ENCODE data around the gene SLC2A11. TPM values are rescaled to one million over a fixed set of nuclear protein-coding genes. Genes with fewer than 3 reads are reported as not detected.

The SLC2A11 gene
- total and polyA plus RNA-seq, 2 experiments from 2014 or later = 6.1 to 16.6 TPM

- Histone ChIP-seq H3K4me1 (ENCODE audit: insufficient read depth) (peaks cover 12% of the 10 kb centered on the region), H3K4me2 (ENCODE audit: unreplicated experiment) (no peak overlapping the region), H3F3A (ENCODE audit: insufficient read depth) (0 out of 2 replicates have a peak, but pooled peaks cover 1% of the 10 kb centered on the region), H3K4me3 (no peak overlapping the region), H3K9me3 (ENCODE audit: low read depth) (no peaks in the 10 kb centered on the region), H3K9ac (no peak overlapping the region), H3K36me3 (ENCODE audit: low read depth) (peaks cover 9% of the 10 kb centered on the region; the same call in 1 of the 2 replicates), H4K20me1 (ENCODE audit: insufficient read depth) (no peaks in the 10 kb centered on the region), H3K27ac (no peak overlapping the region), H3K27me3 (replicated peaks; ENCODE audit: insufficient read depth) (no peaks in the 10 kb centered on the region), H3K9me2 (ENCODE audit: insufficient read depth) (no peaks in the 10 kb centered on the region), H2AFZ (no peak overlapping the region), H3K79me2 (ENCODE audit: insufficient read depth) (0 out of 2 replicates have a peak, but pooled peaks cover 3% of the 10 kb centered on the region)
- in situ Hi-C loops (cut with MboI) = no loop called here
- WGBS, 2 experiments (ENCODE audit: low coverage in 1 of 2, low lambda C conversion rate in 2 of 2, missing lambda C conversion rate in 2 of 2) = 86 to 88% methylated on average over 14 of the region's 14 CpGs
- TF ChIP-seq EZH2 (IDR thresholded peaks at IDR 0.05; ENCODE audit: insufficient read depth, poor library complexity, severe bottlenecking) (no peak), EZH2phosphoT487 (IDR thresholded peaks at IDR 0.05; ENCODE audit: insufficient read depth, low read depth) (no peak)
- DNase-seq = no peak
These were observed 34.3 kb upstream of the SLC2A11 start for GRCh38 chr22:23823331-23823791.

GRCh38 chr22:23824476-23825245 lies 33.0 kb upstream of the SLC2A11 start:
- Histone ChIP-seq H3F3A (ENCODE audit: insufficient read depth) (peaks cover 14% of the 10 kb centered on the region), H2AFZ (no peak overlapping the region), H3K4me3 (no peak overlapping the region), H3K27me3 (replicated peaks; ENCODE audit: insufficient read depth) (no peaks in the 10 kb centered on the region), H3K36me3 (ENCODE audit: low read depth) (peaks cover 9% of the 10 kb centered on the region; the same call in 1 of the 2 replicates), H3K9ac (no peak overlapping the region), H3K79me2 (ENCODE audit: insufficient read depth) (0 out of 2 replicates have a peak, but pooled peaks cover 3% of the 10 kb centered on the region), H3K9me2 (ENCODE audit: insufficient read depth) (no peaks in the 10 kb centered on the region), H3K27ac (no peak overlapping the region), H3K4me2 (ENCODE audit: unreplicated experiment) (no peak overlapping the region), H4K20me1 (ENCODE audit: insufficient read depth) (no peaks in the 10 kb centered on the region), H3K9me3 (ENCODE audit: low read depth) (no peaks in the 10 kb centered on the region), H3K4me1 (ENCODE audit: insufficient read depth) (peaks cover 14% of the 10 kb centered on the region)
- no peak for DNase-seq
- WGBS, 2 experiments (ENCODE audit: low coverage in 1 of 2, low lambda C conversion rate in 2 of 2, missing lambda C conversion rate in 2 of 2) = 97 to 99% methylated on average over 12 to 13 of the region's 13 CpGs
- in situ Hi-C loops (cut with MboI) = no loop called here
- TF ChIP-seq EZH2 (IDR thresholded peaks at IDR 0.05; ENCODE audit: insufficient read depth, poor library complexity, severe bottlenecking) (no peak), EZH2phosphoT487 (IDR thresholded peaks at IDR 0.05; ENCODE audit: insufficient read depth, low read depth) (no peak)

- in situ Hi-C loops (cut with MboI) = no loop called here
- H3K9ac ChIP-seq = peak overlapping the region; percentile 57; the same call in 1 of the 2 replicates
These were observed 32.3 kb upstream of the SLC2A11 start for GRCh38 chr22:23825246-23825905.

GRCh38 chr22:23826510-23827350 lies 30.9 kb upstream of the SLC2A11 start:
- H3K9me3 ChIP-seq (ENCODE audit: low read depth) = no peaks in the 10 kb centered on the region
- peak overlapping the region; percentile 57 for H3K9ac ChIP-seq
- DNase-seq = peak; percentile 77
- peak overlapping the region; percentile 46 for H3K27ac ChIP-seq
- no peaks in the 10 kb centered on the region for H3K27me3 ChIP-seq (replicated peaks; ENCODE audit: insufficient read depth)
- H3K4me3 ChIP-seq = no peak overlapping the region
- H3K36me3 ChIP-seq (ENCODE audit: low read depth) = peaks cover 5% of the 10 kb centered on the region; the same call in 1 of the 2 replicates
- peaks cover 14% of the 10 kb centered on the region for H3K79me2 ChIP-seq (ENCODE audit: insufficient read depth)
- H3F3A ChIP-seq (ENCODE audit: insufficient read depth) = peaks cover 22% of the 10 kb centered on the region
- 68 to 70% methylated on average over 14 to 15 of the region's 15 CpGs for WGBS, 2 experiments (ENCODE audit: low coverage in 1 of 2, low lambda C conversion rate in 2 of 2, missing lambda C conversion rate in 2 of 2)
- no peak overlapping the region for H2AFZ ChIP-seq
- H3K4me2 ChIP-seq (ENCODE audit: unreplicated experiment) = peak overlapping the region; percentile 11
- no peaks in the 10 kb centered on the region for H3K9me2 ChIP-seq (ENCODE audit: insufficient read depth)
- TF ChIP-seq EZH2 (IDR thresholded peaks at IDR 0.05; ENCODE audit: insufficient read depth, poor library complexity, severe bottlenecking) (no peak), EZH2phosphoT487 (IDR thresholded peaks at IDR 0.05; ENCODE audit: insufficient read depth, low read depth) (no peak)
- H4K20me1 ChIP-seq (ENCODE audit: insufficient read depth) = no peaks in the 10 kb centered on the region
- in situ Hi-C loops (cut with MboI) = no loop called here
- peaks cover 22% of the 10 kb centered on the region for H3K4me1 ChIP-seq (ENCODE audit: insufficient read depth)

More at GRCh38 chr22:23825246-23825905, 32.3 kb upstream of the SLC2A11 start:
- H3K4me1 ChIP-seq (ENCODE audit: insufficient read depth) = peaks cover 22% of the 10 kb centered on the region
- H3F3A ChIP-seq (ENCODE audit: insufficient read depth) = peaks cover 21% of the 10 kb centered on the region
- no peaks in the 10 kb centered on the region for H3K27me3 ChIP-seq (replicated peaks; ENCODE audit: insufficient read depth)
- no peaks in the 10 kb centered on the region for H3K9me3 ChIP-seq (ENCODE audit: low read depth)
- no peaks in the 10 kb centered on the region for H4K20me1 ChIP-seq (ENCODE audit: insufficient read depth)
- peak overlapping the region; percentile 46 for H3K27ac ChIP-seq
- no peaks in the 10 kb centered on the region for H3K9me2 ChIP-seq (ENCODE audit: insufficient read depth)
- H3K4me2 ChIP-seq (ENCODE audit: unreplicated experiment) = no peak overlapping the region
- 92 to 95% methylated on average over 12 of the region's 12 CpGs for WGBS, 2 experiments (ENCODE audit: low coverage in 1 of 2, low lambda C conversion rate in 2 of 2, missing lambda C conversion rate in 2 of 2)
- DNase-seq = no peak
- H2AFZ ChIP-seq = no peak overlapping the region
- H3K79me2 ChIP-seq (ENCODE audit: insufficient read depth) = 0 out of 2 replicates have a peak, but pooled peaks cover 3% of the 10 kb centered on the region
- peaks cover 5% of the 10 kb centered on the region; the same call in 1 of the 2 replicates for H3K36me3 ChIP-seq (ENCODE audit: low read depth)
- H3K4me3 ChIP-seq = no peak overlapping the region
- TF ChIP-seq EZH2 (IDR thresholded peaks at IDR 0.05; ENCODE audit: insufficient read depth, poor library complexity, severe bottlenecking) (no peak), EZH2phosphoT487 (IDR thresholded peaks at IDR 0.05; ENCODE audit: insufficient read depth, low read depth) (no peak)

Data from GM23248 (cell line).